GM21526 (cell line): ENCODE measurements around the gene CEP350.
"Not testable (repeated sequence)": the region's sequence is repeated elsewhere in the genome, so short reads cannot be mapped to it uniquely, and the experiment has no call there.

Source experiments
- ATAC-seq: cut with Tn5 transposase; IDR thresholded peaks from one replicate; pipeline ENCODE4 v1.9.1; 2021; ENCODE audit warnings: moderate library complexity; ENCODE audit not compliant: unreplicated experiment, low FRiP score

CEP350 gene

DNA sequence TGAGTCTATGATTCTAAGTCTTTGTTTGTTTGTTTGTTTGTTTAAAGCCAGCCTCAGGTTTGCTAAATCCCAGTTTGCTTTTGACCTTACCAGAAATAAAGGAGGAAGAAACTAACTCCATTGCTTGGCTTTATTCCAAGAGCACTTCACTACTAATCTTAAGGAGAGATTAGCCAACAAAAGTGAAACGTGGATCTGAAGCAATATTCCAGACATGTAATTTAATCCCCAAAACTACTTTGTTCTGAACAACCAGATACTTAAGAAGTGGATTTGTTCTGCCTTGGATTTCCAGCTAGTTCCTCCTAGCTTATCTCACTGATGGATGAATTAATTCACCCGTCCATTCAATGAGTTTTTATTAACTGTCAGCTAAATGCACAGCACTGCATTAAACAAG lies 15.9 kb upstream of the CEP350 start:
- ATAC-seq, result no peak

DNA sequence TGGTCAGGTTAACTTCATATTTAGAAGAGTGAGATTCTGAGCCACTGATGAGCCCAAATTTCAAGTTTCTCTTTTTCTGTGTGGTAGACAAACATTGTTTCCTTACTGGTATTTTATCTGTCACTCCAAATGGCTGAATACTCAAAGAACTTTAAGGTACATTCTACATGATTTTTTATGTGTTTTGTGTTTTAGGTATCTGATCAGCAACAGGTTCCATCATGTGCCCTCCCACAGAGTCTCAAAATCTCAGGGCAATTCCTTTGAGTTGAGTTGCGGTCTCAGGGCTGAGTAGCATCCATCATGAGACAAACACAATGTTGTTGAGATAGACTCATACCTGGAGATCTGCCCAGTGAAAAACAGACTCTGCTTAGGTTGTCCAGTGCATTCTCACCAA lies 14.7 kb upstream of the CEP350 start:
- no peak for ATAC-seq

DNA sequence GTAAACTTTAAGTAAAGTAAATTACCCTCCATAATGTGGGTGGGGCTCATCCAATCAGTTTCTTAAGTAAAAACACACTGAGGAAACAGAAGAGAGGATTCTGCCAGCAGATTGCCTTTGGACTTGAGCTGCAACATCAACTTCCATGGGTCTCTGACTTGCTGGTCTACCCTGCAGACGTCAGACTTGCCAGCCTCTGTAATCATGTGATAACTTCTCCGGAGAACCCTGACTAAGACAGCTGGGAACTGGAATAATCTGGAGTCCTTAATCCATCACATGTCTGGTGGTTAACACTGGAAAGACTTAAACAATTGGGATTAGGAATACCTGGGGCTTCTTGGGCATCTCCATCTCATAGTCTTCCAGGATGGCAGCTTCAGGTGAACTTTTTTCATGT lies 13.2 kb upstream of the CEP350 start:
- no peak for ATAC-seq

DNA sequence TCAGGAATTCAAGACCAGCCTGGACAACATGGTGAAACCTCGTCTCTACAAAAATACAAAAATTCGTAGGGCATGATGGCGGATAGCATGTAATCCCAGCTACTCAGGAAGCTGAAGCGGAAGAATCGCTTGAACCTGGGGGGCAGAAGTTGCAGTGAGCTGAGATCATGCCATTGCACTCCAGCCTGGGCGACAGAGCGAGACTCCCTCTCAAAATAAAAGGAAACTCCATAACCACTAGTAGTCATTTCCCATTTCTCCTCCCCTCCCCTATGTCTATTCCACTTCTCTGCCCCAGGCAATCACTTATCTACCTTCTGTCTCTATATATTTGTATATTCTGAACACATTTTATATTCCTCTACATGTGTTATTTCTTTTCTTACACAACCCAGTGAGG lies 4.0 kb upstream of the CEP350 start:
- ATAC-seq, result no peak

DNA sequence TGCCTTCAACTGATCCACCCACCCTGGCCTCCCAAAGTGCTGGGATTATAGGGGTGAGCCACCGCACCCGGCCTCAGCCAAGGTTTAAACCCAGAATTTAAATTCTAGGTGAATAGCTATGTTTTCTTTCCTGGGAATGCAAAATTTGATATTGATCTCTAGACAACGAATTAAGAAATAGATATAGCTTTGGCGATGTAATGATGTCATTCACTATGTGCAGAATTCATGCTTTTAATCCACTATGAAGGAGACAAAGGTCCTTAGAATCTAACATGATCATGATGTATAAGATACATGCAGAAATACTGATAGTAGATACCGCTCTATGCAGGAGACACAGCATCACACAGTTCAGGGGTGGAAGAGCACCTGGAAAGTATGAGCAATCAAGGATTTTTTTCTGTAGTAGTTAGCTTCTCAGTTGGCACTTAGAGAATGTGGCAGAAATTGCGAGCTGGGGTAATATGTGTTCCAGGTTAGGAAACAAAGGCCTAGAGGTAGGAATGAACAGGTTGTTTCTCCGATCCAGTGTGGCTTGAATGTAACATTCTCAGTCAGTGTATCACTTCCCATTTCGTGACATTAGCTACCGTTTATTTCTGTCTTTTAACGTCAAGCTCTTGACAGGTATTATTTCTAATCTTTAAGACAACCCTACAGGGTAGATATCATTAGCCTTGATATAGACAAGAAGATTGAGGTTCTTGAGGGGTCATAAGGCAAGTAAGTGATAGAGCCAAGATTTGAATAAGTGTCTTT lies 3.0 kb upstream of the CEP350 start:
- ATAC-seq, result no peak

DNA sequence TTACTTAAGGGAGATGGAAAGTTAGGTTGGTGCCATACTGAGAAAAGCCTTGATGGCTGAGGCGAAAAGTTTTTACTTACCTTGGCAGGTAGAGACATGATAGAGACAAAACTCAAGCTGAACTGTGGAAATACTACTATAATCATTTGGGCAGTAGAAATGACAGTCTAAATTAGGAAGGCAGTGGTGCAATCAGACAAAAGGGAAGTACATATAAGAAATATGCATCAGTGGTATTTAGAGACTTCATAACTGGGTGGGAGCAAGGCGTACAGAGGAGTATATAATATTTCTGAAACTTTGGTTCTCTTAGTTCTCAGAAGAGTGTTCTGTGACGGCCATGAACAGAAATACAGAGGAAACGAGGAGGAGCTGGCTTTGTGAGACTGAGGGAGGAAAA lies 2.4 kb upstream of the CEP350 start:
- ATAC-seq, result no peak

DNA sequence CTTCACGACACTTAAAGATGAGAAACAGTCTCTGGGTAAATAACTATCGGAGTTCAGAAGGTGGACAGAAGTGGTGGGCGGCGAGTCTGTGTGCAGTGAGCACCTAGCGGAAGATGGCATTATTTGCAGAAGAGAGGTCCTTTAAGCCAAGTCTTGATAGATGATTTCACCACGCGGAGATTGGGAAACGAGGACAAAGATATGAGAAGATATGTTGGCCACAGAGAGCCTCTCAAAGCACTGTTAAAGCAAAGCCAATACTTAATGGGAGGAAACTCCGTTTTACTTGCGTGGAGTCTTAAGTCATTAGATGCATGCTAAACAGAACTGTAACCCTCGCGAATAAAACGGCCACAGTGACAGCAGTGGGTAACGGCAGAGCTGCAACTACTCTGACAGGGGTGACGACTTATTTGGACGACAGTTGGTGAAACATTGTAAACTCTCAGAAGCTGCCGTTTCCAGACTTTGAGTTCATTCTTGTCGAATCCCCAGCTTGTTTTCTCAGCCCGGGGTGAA lies 577 bp upstream of the CEP350 start:
- ATAC-seq, result peak; percentile 14

DNA sequence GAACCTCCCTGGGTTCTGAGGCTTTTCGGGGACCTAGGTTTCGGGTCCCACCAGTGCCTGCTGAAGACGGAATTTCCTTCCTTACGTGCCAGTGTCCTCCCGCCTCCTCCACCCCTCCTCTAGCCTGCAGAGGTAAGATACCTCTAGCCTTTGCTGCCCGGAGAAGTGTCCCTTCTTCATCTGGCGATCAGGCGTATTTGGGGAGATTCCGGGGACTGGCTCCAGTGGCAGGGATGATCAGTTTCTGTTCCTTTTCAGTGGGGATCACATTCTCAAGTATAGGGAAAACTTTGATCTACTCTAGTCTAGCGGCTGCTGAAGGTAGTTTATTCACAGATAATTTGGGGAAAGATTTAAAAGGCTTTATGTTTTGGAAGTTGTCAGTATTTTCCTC lies 674 bp downstream of the CEP350 start:
- no peak for ATAC-seq

DNA sequence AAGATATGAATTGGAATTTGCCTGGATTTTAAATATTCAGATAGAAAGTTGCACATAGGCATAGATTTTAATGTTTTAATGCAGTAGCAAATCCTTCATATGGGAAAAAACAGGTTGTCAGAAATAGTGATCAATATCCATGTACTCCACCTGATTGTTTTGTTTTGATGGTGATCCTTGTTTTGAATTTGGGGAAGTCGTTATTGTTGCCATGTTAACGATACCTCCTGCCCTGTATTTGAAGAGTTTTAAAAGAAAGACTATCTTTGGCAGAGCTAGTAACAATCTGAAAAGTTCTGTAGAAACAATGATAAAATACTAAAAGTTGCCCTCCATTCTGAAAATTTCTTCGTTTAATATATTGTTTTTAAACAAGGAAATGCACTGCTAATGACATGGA lies 1.1 kb downstream of the CEP350 start:
- no peak for ATAC-seq

DNA sequence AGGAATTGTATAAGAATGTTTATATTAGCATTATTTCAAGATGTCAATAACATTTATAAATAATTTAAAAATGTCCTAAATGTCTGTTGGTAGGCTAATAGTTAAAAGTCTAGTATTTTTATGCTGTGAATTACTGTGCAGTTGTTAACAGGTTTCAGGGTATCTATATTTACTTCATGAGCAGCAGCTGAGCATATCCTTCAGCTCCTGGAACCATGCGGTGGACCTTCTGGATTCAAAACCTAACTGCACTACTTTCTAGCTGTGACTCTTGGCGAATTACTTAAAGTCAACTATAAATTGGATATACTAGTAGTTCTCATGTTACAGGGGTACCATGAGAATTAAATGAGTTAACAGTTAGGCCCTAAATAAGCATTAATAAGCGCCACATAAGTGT lies 3.7 kb downstream of the CEP350 start:
- no peak for ATAC-seq

DNA sequence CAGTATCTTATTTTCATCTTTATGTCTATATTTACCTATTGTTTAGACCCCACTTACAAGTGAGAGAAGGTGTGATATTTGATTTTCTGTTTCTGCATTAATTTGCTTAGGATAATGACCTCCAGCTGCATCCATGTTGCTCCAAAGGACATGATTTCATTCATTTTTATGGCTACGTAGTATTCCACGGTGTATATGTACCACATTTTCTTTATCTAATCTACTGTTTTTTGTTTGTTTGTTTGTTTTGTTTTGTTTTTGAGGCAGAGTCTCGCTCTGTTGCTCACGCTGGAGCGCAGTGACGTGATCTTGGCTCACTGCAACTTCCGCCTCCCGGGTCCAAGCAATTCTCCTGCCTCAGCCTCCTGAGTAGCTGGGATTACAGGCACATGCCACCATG lies 7.6 kb downstream of the CEP350 start:
- not testable (repeated sequence) for ATAC-seq

DNA sequence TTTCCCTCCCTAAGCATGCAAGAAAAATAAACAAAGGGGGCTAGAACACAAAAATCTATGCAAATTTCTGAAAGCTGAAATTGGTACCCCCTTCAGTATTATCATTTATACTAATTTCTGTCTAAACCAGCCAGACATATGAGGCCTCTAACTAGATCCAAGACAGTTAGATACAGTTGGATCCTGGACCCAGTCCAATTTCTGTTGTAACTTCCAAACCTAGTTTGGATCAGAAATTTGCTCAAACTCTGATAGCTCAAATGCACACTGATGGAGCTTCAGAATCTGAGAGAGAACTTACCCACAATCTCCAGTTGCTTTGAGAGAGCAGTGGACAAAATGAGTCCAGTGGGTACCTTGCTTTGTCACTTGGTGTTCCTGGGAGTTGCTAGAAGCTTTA lies 11.9 kb downstream of the CEP350 start:
- ATAC-seq, result no peak

DNA sequence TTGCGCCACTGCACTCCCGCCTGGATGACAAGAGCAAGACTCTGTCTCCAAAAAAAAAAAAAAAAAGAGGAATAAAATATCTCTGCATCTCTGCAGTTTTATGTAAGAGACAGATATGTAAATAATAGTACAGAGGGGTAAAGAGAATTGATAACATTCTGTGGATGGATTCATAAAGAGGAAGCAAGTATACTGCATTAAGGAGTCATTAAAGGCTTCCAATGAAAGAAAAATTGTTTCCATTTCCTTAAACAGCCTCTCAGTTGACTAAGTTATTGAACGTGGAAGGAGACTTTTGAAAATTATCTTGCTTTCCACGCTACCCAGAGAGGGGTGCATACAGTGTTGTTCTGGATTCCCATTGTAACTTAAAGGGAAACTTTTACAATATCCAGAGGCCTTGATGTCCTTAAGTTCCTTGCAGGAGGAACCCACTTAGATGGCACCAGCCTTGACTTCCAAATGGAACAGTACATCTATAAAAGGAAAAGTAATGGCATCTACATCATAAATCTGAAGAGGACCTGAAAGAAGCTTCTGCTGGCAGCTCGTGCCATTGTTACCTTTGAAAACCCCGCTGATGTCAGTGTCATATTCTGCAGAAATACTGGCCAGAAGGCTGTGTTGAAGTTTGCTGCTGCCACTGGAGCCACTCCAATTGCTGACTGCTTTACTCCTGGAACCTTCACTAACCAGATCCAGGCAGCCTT lies 13.8 kb downstream of the CEP350 start:
- ATAC-seq, result no peak

DNA sequence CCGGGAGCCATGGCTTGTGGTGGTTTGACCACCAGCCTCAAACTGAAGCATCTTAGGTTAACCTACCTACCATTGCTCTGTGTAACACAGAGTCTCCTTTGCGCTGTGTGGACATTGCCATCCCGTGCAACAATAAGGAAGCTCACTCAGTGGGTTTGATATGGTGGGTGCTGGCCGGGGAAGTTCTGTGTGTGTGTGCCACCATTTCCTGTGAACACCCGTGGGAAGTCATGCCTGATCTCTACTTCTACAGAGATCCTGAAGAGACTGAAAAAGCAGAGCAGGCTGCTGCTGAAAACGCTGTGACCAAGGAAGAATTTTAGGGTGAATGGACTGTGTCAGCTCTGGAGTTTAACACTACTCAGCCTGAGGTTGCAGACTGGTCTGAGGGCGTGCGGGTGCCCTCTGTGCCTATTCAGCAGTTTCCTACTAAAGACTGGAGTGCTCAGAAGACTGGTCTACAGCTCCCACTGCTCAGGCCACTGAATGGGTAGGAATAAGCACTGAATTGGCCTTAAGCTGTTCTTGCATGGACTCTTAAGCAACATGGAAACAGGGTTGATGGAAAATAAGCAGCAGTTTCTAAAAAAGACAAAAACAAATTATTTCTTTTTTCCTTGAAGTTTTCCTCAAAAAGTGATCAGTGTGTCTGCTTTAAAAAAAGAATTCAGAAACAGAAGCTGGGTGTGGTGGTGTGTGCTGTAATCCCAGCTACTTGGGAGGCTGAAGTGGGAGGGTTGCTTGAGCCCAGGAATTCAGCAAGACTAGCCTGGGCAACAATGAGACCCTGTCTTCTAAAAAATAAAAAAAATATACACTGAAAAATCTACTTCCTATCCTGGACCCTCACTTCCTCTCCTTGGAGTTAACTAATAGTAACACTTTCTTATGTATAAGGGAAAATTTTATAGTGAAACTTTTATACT lies 14.6 kb downstream of the CEP350 start:
- no peak for ATAC-seq

DNA sequence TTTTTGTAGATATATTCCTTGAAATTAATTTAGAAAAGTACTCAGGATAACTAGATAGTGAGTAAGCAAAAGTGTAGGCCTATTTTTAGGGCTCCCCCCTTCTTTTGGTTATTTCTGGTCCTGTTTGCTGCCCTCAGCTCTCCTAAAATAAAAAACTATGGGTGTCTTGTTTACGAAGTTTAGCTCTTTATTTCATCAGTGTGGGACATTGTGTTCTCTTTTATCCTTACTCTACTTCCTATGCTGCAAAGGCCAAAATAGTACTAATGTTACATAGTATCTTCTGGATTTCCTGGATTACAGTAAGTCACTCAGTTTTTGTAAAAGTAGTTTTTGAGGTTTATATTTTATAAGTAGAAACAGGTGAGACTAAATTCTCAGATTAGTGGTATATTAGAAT lies 15.4 kb downstream of the CEP350 start:
- ATAC-seq, result no peak

DNA sequence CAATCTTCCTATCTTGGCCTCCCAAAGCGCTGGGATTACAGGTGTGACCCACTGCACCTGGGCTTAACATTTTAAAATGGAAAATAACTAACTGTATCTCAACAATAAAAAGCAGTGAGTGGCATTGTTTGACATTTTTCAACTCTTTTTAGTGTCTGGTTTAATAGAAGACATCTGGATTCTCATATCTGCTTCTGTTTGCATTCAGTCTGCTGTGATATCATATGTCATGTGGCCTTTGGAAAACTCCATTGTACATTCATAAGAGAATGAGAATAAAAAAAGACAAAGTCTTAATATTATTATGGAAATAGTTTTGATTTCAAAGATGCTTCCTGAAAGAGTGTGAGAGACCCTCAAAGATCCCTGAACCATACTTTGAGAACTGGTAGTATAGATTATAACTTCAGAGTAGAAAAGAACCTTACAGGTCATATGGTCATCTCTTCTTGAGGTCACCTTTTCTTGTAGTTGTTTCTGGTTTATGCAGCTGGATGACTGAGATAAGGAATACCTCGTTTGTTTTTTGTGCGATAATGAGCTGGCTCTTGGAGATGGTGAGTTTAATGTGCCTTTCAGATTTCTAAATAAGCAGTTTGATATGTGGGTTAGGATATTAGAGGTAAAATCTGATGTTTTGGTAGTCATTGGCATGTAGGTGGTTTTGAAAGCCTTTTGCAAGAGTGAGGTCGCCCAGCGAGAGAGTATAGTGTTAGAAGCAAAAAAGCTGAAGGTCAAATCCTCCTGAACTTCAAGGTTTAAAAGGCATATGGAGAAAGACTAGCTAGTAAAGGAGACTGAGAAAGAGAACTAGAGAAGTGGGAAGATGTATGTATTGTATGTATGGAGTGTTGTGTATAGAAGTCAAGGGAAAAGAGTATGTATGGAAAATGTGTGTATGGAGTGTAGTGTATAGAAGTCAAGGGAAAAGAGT lies 17.2 kb downstream of the CEP350 start:
- ATAC-seq, result no peak

DNA sequence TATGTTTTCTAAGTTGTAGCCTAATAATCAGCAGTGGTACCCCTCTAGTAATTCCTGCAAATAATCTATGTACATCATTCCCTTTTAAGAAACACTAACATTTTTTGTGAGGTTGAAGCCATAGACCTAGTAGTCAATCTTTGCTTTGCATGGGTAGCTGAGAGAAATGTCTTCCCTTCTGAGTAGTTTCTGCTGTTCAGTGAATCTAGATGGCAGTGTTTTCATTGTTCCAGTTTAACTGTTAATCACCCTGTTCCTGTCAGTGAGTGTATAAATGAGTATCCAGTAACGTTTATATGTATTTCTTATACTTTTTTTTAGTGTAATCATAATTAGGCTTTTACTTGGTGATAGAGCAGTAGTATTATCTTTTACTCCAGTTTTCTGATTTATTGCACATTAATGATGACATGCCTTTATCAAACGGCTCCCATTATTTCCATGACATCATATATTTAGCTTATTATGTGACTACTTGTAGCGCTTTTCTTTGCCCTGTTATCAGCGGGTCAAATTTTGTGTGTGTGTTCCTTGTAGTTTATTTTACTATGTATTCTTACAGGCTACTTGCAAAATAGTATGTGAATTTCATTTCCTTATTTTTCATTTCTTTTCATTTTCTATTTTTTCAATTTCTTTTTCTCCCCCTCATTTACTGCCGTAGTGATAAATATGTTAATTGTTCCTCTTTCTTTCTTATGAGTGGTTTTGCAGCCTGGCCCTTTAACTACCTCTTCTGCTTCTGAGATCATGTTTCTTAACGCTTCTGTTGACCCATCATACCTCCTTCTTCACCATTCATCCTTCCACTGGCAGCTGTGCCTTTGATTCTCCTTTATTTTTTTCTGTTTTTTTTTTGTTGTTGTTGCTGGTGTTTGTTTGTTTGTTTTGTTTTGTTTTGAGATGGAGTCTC lies 18.8 kb downstream of the CEP350 start:
- peak; percentile 56 for ATAC-seq

DNA sequence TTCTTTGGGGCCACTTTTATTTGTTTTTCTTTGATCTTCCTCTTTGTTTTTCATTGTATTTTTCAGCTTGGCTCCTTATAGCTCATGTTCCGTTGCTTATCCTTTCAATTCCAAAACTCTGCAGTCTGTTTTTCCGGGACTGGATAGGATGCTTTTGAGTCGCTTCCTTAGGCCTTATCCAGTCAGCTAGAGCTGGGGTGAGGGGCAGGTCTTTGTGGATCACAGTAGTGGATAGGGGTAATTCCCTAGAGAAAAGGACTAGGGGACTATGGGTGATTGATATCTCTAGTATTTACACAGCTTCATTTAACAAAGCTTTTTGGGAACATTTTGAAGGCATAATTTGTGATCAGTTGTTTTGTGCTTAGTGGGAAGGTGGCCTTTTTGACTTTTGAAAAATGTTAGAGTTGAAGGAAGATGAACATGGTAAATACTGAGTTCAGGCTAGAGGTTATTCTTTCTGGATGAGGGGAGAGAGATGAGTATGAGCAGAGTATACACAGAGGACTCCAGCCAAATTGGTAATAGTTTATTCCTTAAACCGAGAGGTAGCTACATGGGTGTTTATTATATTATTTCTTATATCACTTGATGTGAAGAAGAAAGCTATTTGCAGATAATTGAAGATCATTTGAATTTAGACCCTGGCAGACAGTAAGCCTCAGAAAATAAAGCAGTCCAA lies 22.5 kb downstream of the CEP350 start:
- no peak for ATAC-seq
